Stimulated activated CD8-positive, alpha-beta memory T cell treated with anti-CD3 and anti-CD28 coated beads, Interleukin-15, amount 100 ng/mL, for 24 hours (primary cell): ENCODE measurements around the gene PRKCG.
"Not testable (repeated sequence)": the region's sequence is repeated elsewhere in the genome, so short reads cannot be mapped to it uniquely, and the experiment has no call there.

ENCODE experiments used
- DNase-seq: peaks from one replicate; pipeline ENCODE4 v3.0.0-alpha.2; 2020; ENCODE audit warnings: low read depth

PRKCG gene

GRCh38 chr19:53881482-53882390 is at the start of gene PRKCG:
PRKCG (plus strand) TSS chr19:53882197; CDS start chr19:53882495, 298 bp downstream.
- no peak for DNase-seq

- not testable (repeated sequence) for DNase-seq
Observed at GRCh38 chr19:53832861-53833260, 49.1 kb upstream of the PRKCG start.

GRCh38 chr19:53838446-53838845 is 43.6 kb upstream of the PRKCG start:
- not testable (repeated sequence) for DNase-seq

GRCh38 chr19:53840241-53840640 is 41.8 kb upstream of the PRKCG start:
- not testable (repeated sequence) for DNase-seq

- DNase-seq, result not testable (repeated sequence)
Observed at GRCh38 chr19:53840914-53841313, 41.1 kb upstream of the PRKCG start.

GRCh38 chr19:53844849-53845246 is 37.1 kb upstream of the PRKCG start:
- DNase-seq, result no peak

GRCh38 chr19:53847555-53847954 is 34.4 kb upstream of the PRKCG start:
- no peak for DNase-seq

- no peak for DNase-seq
Observed at GRCh38 chr19:53849237-53849676, 32.7 kb upstream of the PRKCG start.

- no peak for DNase-seq
Observed at GRCh38 chr19:53853707-53854106, 28.3 kb upstream of the PRKCG start.

- no peak for DNase-seq
Observed at GRCh38 chr19:53864308-53864836, 17.6 kb upstream of the PRKCG start.

GRCh38 chr19:53865523-53865917 is 16.5 kb upstream of the PRKCG start:
- DNase-seq, result no peak

- no peak for DNase-seq
Observed at GRCh38 chr19:53865918-53866864, 15.8 kb upstream of the PRKCG start.

GRCh38 chr19:53866865-53867224 is 15.2 kb upstream of the PRKCG start:
- DNase-seq, result no peak

GRCh38 chr19:53867225-53868090 is 14.5 kb upstream of the PRKCG start, which contains the start of gene MYADM:
MYADM (plus strand) TSS chr19:53867883; CDS start chr19:53873530, 5,647 bp downstream.
- DNase-seq, result peak; percentile 95

GRCh38 chr19:53868091-53868891 is 13.7 kb upstream of the PRKCG start:
- DNase-seq, result no peak

- peak; percentile 53 for DNase-seq
Observed at GRCh38 chr19:53868892-53869804, 12.8 kb upstream of the PRKCG start.

GRCh38 chr19:53869805-53870484 is 12.1 kb upstream of the PRKCG start:
- DNase-seq, result not testable (repeated sequence)

GRCh38 chr19:53870485-53870844 is 11.5 kb upstream of the PRKCG start:
- no peak for DNase-seq

- DNase-seq, result no peak
Observed at GRCh38 chr19:53871454-53871853, 10.5 kb upstream of the PRKCG start.
